Fibroblast of lung (primary cell): ENCODE measurements around the gene TMEM60. TPM values are rescaled to one million over a fixed set of nuclear protein-coding genes. Genes with fewer than 3 reads are reported as not detected.

Experiments used
- DNase-seq, 2 donors: peaks; one replicate each; pipeline versions ENCODE4 v3.0.0 to v3.0.0-alpha.2; 2010; ENCODE audit warnings: low read depth in 2 of 2
- H2AFZ ChIP-seq: 2 replicates; pipeline ENCODE4 v1.5.1; 2012; ENCODE audit warnings: low read length, control low read depth, inconsistent platforms
- H3K27ac ChIP-seq: 2 replicates; pipeline ENCODE4 v1.5.1; 2011; ENCODE audit warnings: low read length, control low read depth; ENCODE audit not compliant: insufficient read depth
- H3K27me3 ChIP-seq: 2 replicates; pipeline ENCODE4 v1.5.1; 2011; ENCODE audit warnings: mild to moderate bottlenecking, low read length; ENCODE audit not compliant: control insufficient read depth, insufficient read depth
- H3K36me3 ChIP-seq: 2 replicates; pipeline ENCODE4 v1.5.1; 2011; ENCODE audit warnings: low read length; ENCODE audit not compliant: control insufficient read depth, insufficient read depth
- H3K4me1 ChIP-seq: 2 replicates; pipeline ENCODE4 v1.5.1; 2011; ENCODE audit warnings: low read length; ENCODE audit not compliant: control insufficient read depth, insufficient read depth; ENCODE audit errors: extremely low read depth
- H3K4me2 ChIP-seq: 2 replicates; pipeline ENCODE4 v1.5.1; 2011; ENCODE audit warnings: low read length, control low read depth; ENCODE audit not compliant: insufficient read depth; ENCODE audit errors: extremely low read depth
- H3K4me3 ChIP-seq, 4 experiments: fragments of 200-600 bp in 1 of 4; sonication (generic) in 1 of 4; replicated peaks in 1 of 4; 2 replicates each; pipeline ENCODE4 v1.5.1; 2011 to 2016; ENCODE audit warnings: low read length in 4 of 4, low read depth in 3 of 4, mild to moderate bottlenecking in 3 of 4, control low read depth in 2 of 4, inconsistent platforms in 1 of 4, mixed read lengths in 1 of 4; ENCODE audit not compliant: insufficient read depth in 1 of 4; ENCODE audit errors: control extremely low read depth in 1 of 4
- H3K79me2 ChIP-seq: 2 replicates; pipeline ENCODE4 v1.5.1; 2012; ENCODE audit warnings: mild to moderate bottlenecking, low read length, inconsistent platforms; ENCODE audit not compliant: control insufficient read depth, insufficient read depth
- H3K9ac ChIP-seq: 2 replicates; pipeline ENCODE4 v1.5.1; 2011; ENCODE audit warnings: mild to moderate bottlenecking, low read length, control low read depth; ENCODE audit not compliant: insufficient read depth
- H3K9me3 ChIP-seq: 2 replicates; pipeline ENCODE4 v1.5.1; 2012; ENCODE audit warnings: low read depth, low read length; ENCODE audit not compliant: control insufficient read depth, insufficient read depth
- H4K20me1 ChIP-seq: 2 replicates; pipeline ENCODE4 v1.5.1; 2011; ENCODE audit warnings: low read length; ENCODE audit not compliant: control insufficient read depth, insufficient read depth; ENCODE audit errors: extremely low read depth
- EZH2 ChIP-seq: IDR thresholded peaks from 2 replicates; pipeline ENCODE4 v1.5.1; 2012; ENCODE audit warnings: low read length, control low read depth, mild to moderate bottlenecking; ENCODE audit errors: missing control alignments
- polyA plus RNA-seq, 2 donors: library from polyadenylated mRNA; depleted of rRNA in 1 of 2; stranded (reverse) in 1 of 2; unstranded in 1 of 2; fragments of >200 nt; gene quantifications; 2 replicates each; pipeline ENCODE4 v1.2.1, GENCODE V29; 2011 to 2012; ENCODE audit warnings: missing spikeins in 1 of 2
- total RNA-seq: library from RNA; depleted of rRNA; stranded (reverse); fragments of >200 nt; gene quantifications from 2 replicates; pipeline ENCODE4 v1.2.1, GENCODE V29; 2014
- TF ChIP-seq, protein P1 (sequence below), 2 donors: IDR thresholded peaks in 1 of 2; conservative IDR thresholded peaks in 1 of 2; 1 replicate in 1 of 2; 2 replicates in 1 of 2; pipeline ENCODE4 v1.5.1; 2011 to 2012; ENCODE audit warnings: low read length in 2 of 2, control low read depth in 1 of 2, inconsistent platforms in 1 of 2, low read depth in 1 of 2, mild to moderate bottlenecking in 1 of 2

Gene TMEM60
- total and polyA plus RNA-seq, 2 donors (not counting 1 experiment from before 2014, with no cell fraction given), result 24.4 to 45.5 TPM

GRCh38 chr7:77839919-77840318 lies 41.7 kb upstream of the TMEM60 start:
- Histone ChIP-seq H3K27ac (no peak overlapping the region), H3K4me2 (no peak overlapping the region), H3K4me1 (no peaks in the 10 kb centered on the region), H3K79me2 (peaks cover 3% of the 10 kb centered on the region), H4K20me1 (no peaks in the 10 kb centered on the region), H3K9me3 (no peaks in the 10 kb centered on the region), H3K9ac (no peak overlapping the region), H3K36me3 (no peaks in the 10 kb centered on the region), H3K27me3 (no peaks in the 10 kb centered on the region), H3K4me3 (no peak overlapping the region), H2AFZ (no peak overlapping the region)
- DNase-seq, result no peak
- no peak for TF ChIP-seq EZH2
- TF ChIP-seq, protein P1, sequence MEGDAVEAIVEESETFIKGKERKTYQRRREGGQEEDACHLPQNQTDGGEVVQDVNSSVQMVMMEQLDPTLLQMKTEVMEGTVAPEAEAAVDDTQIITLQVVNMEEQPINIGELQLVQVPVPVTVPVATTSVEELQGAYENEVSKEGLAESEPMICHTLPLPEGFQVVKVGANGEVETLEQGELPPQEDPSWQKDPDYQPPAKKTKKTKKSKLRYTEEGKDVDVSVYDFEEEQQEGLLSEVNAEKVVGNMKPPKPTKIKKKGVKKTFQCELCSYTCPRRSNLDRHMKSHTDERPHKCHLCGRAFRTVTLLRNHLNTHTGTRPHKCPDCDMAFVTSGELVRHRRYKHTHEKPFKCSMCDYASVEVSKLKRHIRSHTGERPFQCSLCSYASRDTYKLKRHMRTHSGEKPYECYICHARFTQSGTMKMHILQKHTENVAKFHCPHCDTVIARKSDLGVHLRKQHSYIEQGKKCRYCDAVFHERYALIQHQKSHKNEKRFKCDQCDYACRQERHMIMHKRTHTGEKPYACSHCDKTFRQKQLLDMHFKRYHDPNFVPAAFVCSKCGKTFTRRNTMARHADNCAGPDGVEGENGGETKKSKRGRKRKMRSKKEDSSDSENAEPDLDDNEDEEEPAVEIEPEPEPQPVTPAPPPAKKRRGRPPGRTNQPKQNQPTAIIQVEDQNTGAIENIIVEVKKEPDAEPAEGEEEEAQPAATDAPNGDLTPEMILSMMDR (conservative IDR thresholded peaks at IDR 0.05 in 1 of 2, IDR thresholded peaks at IDR 0.05 in 1 of 2; ENCODE audit: low read depth in 1 of 2, low read length in 2 of 2), result no peak

DNA sequence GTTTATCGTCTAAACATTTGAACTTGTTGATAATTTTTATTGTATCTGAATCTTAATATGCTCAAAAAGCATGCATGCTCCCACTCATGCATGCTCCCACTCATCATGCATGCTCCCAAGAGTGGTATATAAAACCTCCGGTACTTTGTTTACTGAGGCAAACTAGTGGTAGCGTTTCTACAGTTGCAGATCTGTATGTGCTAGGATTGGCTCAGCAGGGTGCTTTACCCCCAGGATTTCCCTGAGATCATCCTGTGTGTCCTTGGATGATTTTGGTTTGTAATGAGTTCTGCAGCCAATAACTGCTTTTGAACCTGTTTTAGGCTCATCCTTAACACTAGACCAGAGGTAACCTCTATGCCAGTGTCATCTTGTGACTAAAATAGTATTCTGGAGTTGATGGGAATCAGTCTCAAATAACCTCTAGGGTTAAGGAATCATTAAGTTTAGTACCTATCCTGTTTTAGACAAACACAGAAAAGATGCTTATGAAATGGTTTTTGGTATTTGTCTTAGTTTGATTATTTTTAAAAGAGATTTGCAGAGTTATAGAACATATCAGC lies 40.8 kb upstream of the TMEM60 start:
- Histone ChIP-seq H2AFZ (no peak overlapping the region), H3K4me2 (no peak overlapping the region), H3K27ac (no peak overlapping the region), H3K9ac (no peak overlapping the region), H3K4me1 (no peaks in the 10 kb centered on the region), H3K27me3 (no peaks in the 10 kb centered on the region), H4K20me1 (no peaks in the 10 kb centered on the region), H3K4me3 (no peak overlapping the region), H3K9me3 (no peaks in the 10 kb centered on the region), H3K79me2 (peaks cover 3% of the 10 kb centered on the region), H3K36me3 (no peaks in the 10 kb centered on the region)
- no peak for DNase-seq
- TF ChIP-seq, protein P1 (conservative IDR thresholded peaks at IDR 0.05 in 1 of 2, IDR thresholded peaks at IDR 0.05 in 1 of 2; ENCODE audit: low read depth in 1 of 2, low read length in 2 of 2), result no peak
- no peak for TF ChIP-seq EZH2

- H2AFZ ChIP-seq, result no peak overlapping the region
- no peak overlapping the region for H3K4me2 ChIP-seq
- no peak overlapping the region for H3K4me3 ChIP-seq
- no peak for TF ChIP-seq EZH2
- TF ChIP-seq, protein P1 (conservative IDR thresholded peaks at IDR 0.05 in 1 of 2, IDR thresholded peaks at IDR 0.05 in 1 of 2; ENCODE audit: low read depth in 1 of 2, low read length in 2 of 2), result no peak
- no peak for DNase-seq
- H3K4me1 ChIP-seq, result no peaks in the 10 kb centered on the region
- H4K20me1 ChIP-seq, result no peaks in the 10 kb centered on the region
- peaks cover 3% of the 10 kb centered on the region for H3K79me2 ChIP-seq
- H3K27me3 ChIP-seq, result no peaks in the 10 kb centered on the region
- no peak overlapping the region for H3K27ac ChIP-seq
- H3K9me3 ChIP-seq, result no peaks in the 10 kb centered on the region
- H3K36me3 ChIP-seq, result no peaks in the 10 kb centered on the region
- H3K9ac ChIP-seq, result no peak overlapping the region
These were observed 39.7 kb upstream of the TMEM60 start for GRCh38 chr7:77837966-77838365.
